Hepatic stellate cell (primary cell): ENCODE measurements around the gene TRAPPC4.
"Not testable (repeated sequence)": the region's sequence is repeated elsewhere in the genome, so short reads cannot be mapped to it uniquely, and the experiment has no call there.

Experiments
- DNase-seq: peaks from one replicate; pipeline ENCODE4 v3.0.0; 2011; ENCODE audit warnings: low spot score

The TRAPPC4 gene

GRCh38 chr11:119014209-119014924, 4.2 kb upstream of the TRAPPC4 start:
- no peak for DNase-seq

GRCh38 chr11:119015054-119015611, 3.4 kb upstream of the TRAPPC4 start:
- no peak for DNase-seq

- no peak for DNase-seq
These were observed 2.2 kb upstream of the TRAPPC4 start for GRCh38 chr11:119016216-119017009.

- not testable (repeated sequence) for DNase-seq
These were observed 1.2 kb upstream of the TRAPPC4 start for GRCh38 chr11:119017377-119017776.

GRCh38 chr11:119019996-119020395, 1.4 kb downstream of the TRAPPC4 start:
- no peak for DNase-seq

GRCh38 chr11:119021631-119022030, 3.1 kb downstream of the TRAPPC4 start:
- DNase-seq: no peak

GRCh38 chr11:119023741-119024140, 5.2 kb downstream of the TRAPPC4 start:
- DNase-seq: no peak

- no peak for DNase-seq
These were observed 6.0 kb downstream of the TRAPPC4 start for GRCh38 chr11:119024430-119025098.

- DNase-seq: no peak
These were observed 6.5 kb downstream of the TRAPPC4 start for GRCh38 chr11:119025099-119025473.

- no peak for DNase-seq
These were observed 7.0 kb downstream of the TRAPPC4 start for GRCh38 chr11:119025541-119025940.

GRCh38 chr11:119025978-119026766, 7.6 kb downstream of the TRAPPC4 start:
- no peak for DNase-seq

GRCh38 chr11:119026970-119027369, 8.4 kb downstream of the TRAPPC4 start:
- DNase-seq: no peak

GRCh38 chr11:119027561-119028345, 9.2 kb downstream of the TRAPPC4 start:
- DNase-seq: no peak

GRCh38 chr11:119028346-119029068, 9.9 kb downstream of the TRAPPC4 start:
- no peak for DNase-seq

- DNase-seq: no peak
These were observed 10.4 kb downstream of the TRAPPC4 start for GRCh38 chr11:119029069-119029339.

GRCh38 chr11:119029340-119030028, 10.9 kb downstream of the TRAPPC4 start:
- no peak for DNase-seq

GRCh38 chr11:119030029-119030328, 11.4 kb downstream of the TRAPPC4 start:
- no peak for DNase-seq

- peak; percentile 98 for DNase-seq
These were observed 11.9 kb downstream of the TRAPPC4 start, which contains the start of gene SLC37A4 for GRCh38 chr11:119030329-119031047. Gene SLC37A4, minus strand, starts transcription at chr11:119030877.

GRCh38 chr11:119031912-119032280, 13.3 kb downstream of the TRAPPC4 start:
- no peak for DNase-seq
